HL-60 (cell line): Measurements from ENCODE around the gene PTPRM.

Experiments used
- DNase-seq, 2 experiments: peaks; one replicate each; pipeline ENCODE4 v3.0.0-alpha.2; 2010 to 2020; ENCODE audit warnings: low read depth in 1 of 2, low spot score in 1 of 2
- H3K27ac ChIP-seq: fragments of 250-450 bp; sonication (Bioruptor Pico); replicated peaks from 2 replicates; pipeline ENCODE4 v1.5.1; 2020; ENCODE audit warnings: mild to moderate bottlenecking, moderate library complexity
- H3K27me3 ChIP-seq: fragments of 250-450 bp; sonication (Bioruptor Pico); 2 replicates; pipeline ENCODE4 v1.5.1; 2021; ENCODE audit warnings: mild to moderate bottlenecking, moderate library complexity; ENCODE audit not compliant: insufficient read depth, poor library complexity, severe bottlenecking
- H3K4me3 ChIP-seq: replicated peaks from 2 replicates; pipeline ENCODE4 v1.5.1; 2011; ENCODE audit warnings: mild to moderate bottlenecking, control low read depth, low read length; ENCODE audit not compliant: insufficient read depth
- GABPA ChIP-seq: IDR thresholded peaks from 2 replicates; pipeline ENCODE4 v1.6.1; 2012; ENCODE audit warnings: low read depth
- POLR2AphosphoS5 ChIP-seq: IDR thresholded peaks from 2 replicates; pipeline ENCODE4 v1.6.1; 2012; ENCODE audit warnings: low read depth
- REST ChIP-seq: IDR thresholded peaks from 2 replicates; pipeline ENCODE4 v1.6.1; 2012; ENCODE audit warnings: low read depth; ENCODE audit not compliant: insufficient replicate concordance
- SPI1 ChIP-seq: IDR thresholded peaks from 2 replicates; pipeline ENCODE4 v1.6.1; 2012; ENCODE audit warnings: low read depth, mild to moderate bottlenecking, borderline replicate concordance
- TF ChIP-seq, protein P1 (sequence below): IDR thresholded peaks from one replicate; pipeline ENCODE4 v1.5.1; 2011; ENCODE audit warnings: low read length, control low read depth, inconsistent platforms; ENCODE audit not compliant: insufficient read depth

PTPRM gene

GRCh38 chr18:8169722-8170121, 602.6 kb downstream of the PTPRM start:
- Histone ChIP-seq H3K27me3 (no peaks in the 10 kb centered on the region), H3K4me3 (no peak overlapping the region), H3K27ac (no peak overlapping the region)
- TF ChIP-seq, protein P1, sequence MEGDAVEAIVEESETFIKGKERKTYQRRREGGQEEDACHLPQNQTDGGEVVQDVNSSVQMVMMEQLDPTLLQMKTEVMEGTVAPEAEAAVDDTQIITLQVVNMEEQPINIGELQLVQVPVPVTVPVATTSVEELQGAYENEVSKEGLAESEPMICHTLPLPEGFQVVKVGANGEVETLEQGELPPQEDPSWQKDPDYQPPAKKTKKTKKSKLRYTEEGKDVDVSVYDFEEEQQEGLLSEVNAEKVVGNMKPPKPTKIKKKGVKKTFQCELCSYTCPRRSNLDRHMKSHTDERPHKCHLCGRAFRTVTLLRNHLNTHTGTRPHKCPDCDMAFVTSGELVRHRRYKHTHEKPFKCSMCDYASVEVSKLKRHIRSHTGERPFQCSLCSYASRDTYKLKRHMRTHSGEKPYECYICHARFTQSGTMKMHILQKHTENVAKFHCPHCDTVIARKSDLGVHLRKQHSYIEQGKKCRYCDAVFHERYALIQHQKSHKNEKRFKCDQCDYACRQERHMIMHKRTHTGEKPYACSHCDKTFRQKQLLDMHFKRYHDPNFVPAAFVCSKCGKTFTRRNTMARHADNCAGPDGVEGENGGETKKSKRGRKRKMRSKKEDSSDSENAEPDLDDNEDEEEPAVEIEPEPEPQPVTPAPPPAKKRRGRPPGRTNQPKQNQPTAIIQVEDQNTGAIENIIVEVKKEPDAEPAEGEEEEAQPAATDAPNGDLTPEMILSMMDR, result no peak
- TF ChIP-seq SPI1 (no peak), REST (no peak), POLR2AphosphoS5 (no peak), GABPA (no peak)
- no peak for DNase-seq

- Histone ChIP-seq H3K27me3 (no peaks in the 10 kb centered on the region), H3K4me3 (no peak overlapping the region), H3K27ac (no peak overlapping the region)
- TF ChIP-seq GABPA, result no peak
- no peak for TF ChIP-seq POLR2AphosphoS5
- no peak for TF ChIP-seq REST
- TF ChIP-seq, protein P1, result no peak
- TF ChIP-seq SPI1, result no peak
- no peak for DNase-seq
Observed at GRCh38 chr18:8174771-8175170, 607.7 kb downstream of the PTPRM start.

DNA sequence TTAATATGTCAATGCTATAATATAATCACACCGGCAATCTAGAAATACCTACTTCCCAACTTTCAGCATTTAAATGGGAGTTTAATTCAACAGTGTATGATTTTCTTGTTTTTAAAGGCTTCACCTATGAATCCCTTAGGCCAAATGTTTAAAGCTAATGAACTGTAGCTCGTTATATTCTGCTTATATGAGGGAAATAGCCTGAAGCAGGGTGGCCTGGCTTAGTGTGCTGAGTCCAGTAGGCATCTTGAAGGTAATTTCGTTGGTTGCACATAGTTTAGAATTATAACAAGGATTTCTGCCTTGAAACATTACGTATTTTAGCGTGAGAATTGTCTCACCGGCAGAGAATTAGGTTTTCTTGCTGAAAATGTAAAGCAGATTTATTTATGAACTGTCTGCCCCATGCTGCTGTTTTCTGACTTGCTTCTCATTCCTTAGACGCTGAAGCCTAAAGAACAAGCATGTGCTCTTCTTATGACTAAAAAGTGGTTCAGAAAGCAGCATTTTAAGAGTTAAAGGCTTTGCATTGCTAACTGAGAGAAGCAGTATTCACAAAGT, 608.5 kb downstream of the PTPRM start:
- no peak for DNase-seq
- H3K27me3 ChIP-seq, result no peaks in the 10 kb centered on the region
- TF ChIP-seq REST, result no peak
- no peak for TF ChIP-seq SPI1
- no peak for TF ChIP-seq POLR2AphosphoS5
- TF ChIP-seq, protein P1, result no peak
- TF ChIP-seq GABPA, result no peak
- no peak overlapping the region for H3K4me3 ChIP-seq
- H3K27ac ChIP-seq, result no peak overlapping the region
